T-helper 2 cell treated with Interferon-gamma antibody and Interleukin-4, amounts not matched to agents 100 ng/mL and 5 ng/mL, for 36 hours (primary cell): Measurements from ENCODE around the gene RHD. TPM values are rescaled to one million over a fixed set of nuclear protein-coding genes. Genes with fewer than 3 reads are reported as not detected.
"Not testable (repeated sequence)": the region's sequence is repeated elsewhere in the genome, so short reads cannot be mapped to it uniquely, and the experiment has no call there.

ENCODE experiments used
- intact Hi-C: fragments of 100-400 bp; cut with micrococcal nuclease; formaldehyde crosslinking; loops from one replicate; pipeline ENCODE4 v1.15.1; 2023
- total RNA-seq: library from RNA; stranded (reverse); gene quantifications from 2 replicates; pipeline ENCODE4 v1.2.3, GENCODE V29; 2022

Gene RHD
- total RNA-seq, 1 donor from 2014 or later = not detected

DNA sequence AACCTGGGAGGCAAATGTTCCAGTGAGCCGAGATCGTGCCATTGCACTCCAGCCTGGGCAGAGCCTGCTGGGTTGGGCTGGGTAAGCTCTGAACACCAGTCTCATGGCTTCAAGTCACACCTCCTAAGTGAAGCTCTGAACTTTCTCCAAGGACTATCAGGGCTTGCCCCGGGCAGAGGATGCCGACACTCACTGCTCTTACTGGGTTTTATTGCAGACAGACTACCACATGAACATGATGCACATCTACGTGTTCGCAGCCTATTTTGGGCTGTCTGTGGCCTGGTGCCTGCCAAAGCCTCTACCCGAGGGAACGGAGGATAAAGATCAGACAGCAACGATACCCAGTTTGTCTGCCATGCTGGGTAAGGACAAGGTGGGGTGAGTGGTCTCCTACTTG, 28.4 kb downstream of the RHD start:
- intact Hi-C loops = not testable (repeated sequence)

GRCh38 chr1:25302330-25302729, 30.0 kb downstream of the RHD start:
- intact Hi-C loops = not testable (repeated sequence)

DNA sequence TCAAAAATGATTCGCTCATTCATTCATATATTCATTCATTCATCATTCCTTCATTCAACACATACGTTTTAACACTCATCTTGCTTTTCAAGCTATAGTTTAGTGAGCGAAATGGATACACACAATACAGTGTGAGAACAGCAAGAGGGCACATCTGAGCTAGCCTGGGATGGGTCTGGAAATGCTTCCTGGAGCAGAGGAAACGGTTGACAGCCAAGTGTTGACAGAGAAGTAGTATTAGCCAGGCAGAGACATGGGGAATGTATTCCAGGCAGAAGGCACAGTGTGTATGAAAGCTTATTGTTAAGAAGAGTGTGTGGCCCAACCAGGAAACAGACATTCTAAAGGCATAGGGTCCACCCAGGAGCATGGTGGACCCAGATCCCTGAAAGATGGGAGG, 32.6 kb downstream of the RHD start:
- intact Hi-C loops = not testable (repeated sequence)

DNA sequence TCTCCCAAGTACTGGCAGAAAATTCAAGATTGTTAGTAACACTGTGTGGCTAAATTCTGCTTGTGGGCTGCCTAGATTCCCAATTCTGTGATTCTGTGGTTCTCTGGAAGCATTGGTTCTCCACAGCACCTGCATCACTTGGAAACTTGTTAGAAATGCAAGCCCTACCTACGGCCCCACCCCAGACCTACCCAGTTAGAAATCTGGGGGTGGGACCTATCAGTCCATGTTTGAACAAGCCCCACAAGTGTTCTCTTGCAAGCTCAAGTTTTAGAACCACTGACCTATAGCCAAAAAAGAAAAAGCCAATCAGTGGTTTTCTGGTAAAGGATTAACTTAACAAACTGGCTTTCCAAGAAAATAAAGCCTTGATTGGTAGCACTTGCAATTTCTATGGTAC, 35.9 kb downstream of the RHD start:
- intact Hi-C loops = not testable (repeated sequence)

GRCh38 chr1:25309085-25309484, 36.8 kb downstream of the RHD start:
- intact Hi-C loops = not testable (repeated sequence)

DNA sequence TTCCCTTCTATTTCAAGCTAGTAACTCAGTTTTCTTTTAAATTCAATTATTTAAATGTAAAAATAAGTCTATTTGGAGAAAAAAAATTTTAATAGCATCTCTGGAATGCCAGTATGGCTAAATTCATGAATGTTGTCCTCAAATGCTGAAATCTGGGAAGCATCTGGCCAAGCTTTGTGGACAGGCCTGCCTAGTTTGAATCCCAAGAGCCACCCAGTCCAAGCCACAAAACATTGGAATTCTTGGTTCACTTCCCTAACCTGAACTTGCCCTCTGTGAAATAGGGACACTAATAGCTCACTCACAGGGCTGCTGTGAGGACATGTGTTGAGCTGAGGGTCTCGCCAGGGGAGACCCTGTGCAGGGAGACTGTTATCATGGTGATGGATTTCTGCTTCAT, 37.2 kb downstream of the RHD start:
- intact Hi-C loops = not testable (repeated sequence)

- intact Hi-C loops = not testable (repeated sequence)
Observed at GRCh38 chr1:25312806-25313470, 40.6 kb downstream of the RHD start.

GRCh38 chr1:25320314-25320938, 48.1 kb downstream of the RHD start:
- intact Hi-C loops = not testable (repeated sequence)

DNA sequence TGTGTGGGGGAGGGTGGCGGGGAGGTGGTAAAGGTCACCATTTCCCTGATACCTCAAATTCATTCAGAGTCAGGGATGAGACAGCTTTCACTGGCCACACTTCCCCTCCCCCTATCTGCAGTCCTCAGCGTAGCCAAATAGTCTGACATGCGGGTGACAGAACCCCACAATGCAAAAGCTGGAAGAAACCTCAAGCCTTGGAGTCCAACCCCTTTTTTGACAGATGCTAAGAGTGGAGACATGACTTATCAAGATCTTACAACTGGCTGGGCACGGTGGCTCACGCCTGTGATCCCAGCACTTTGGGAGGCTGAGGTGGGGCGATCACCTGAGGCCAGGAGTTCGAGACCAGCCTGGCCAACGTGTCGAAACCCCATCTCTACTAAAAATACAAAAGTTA, 49.8 kb downstream of the RHD start:
- intact Hi-C loops = not testable (repeated sequence)

DNA sequence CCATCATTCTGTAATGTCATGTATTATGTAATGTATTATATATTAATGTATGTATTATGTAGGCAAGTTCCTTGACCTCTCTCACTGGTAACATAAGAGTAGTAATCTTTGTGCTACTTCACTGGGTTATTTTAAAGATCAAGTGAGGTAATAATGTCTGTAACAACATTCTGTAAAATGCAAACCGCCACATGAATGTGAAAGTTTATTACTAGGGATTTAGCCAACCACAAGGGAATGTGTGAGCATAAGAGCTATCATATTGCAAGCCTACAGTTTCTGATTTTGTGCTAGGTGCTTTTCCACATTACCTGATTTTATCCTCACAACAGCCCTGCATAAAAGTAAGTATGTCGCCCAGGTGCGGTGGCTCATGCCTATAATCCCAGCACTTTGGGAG, 52.1 kb downstream of the RHD start:
- intact Hi-C loops = not testable (repeated sequence)

- intact Hi-C loops = not testable (repeated sequence)
Observed at GRCh38 chr1:25327864-25328790, 55.8 kb downstream of the RHD start.

DNA sequence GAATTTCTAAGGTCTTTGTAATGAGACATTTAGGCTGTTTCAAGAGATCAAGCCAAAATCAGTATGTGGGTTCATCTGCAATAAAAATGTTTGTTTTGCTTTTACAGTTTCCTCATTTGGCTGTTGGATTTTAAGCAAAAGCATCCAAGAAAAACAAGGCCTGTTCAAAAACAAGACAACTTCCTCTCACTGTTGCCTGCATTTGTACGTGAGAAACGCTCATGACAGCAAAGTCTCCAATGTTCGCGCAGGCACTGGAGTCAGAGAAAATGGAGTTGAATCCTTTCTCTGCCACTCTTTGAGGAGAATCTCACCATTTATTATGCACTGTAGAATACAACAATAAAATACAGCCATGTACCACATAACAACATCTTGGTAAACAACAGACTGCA, 56.5 kb downstream of the RHD start:
- intact Hi-C loops = not testable (repeated sequence)

DNA sequence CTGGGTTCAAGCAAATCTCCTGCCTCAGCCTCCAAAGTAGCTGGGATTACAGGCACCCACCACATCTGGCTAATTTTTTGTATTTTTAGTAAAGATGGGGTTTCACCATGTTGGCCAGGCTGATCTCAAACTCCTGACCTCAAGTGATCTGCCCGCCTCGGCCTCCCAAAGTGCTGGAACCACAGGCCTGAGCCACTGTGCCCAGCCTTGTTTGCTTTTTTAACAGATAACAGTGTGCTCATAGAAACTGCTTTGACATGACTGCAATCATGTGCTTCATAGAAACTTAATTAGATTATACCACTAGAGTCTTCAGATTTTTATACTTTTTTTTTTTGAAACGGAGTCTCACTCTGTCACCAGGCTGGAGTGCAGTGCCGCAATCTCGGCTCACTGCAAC, 57.0 kb downstream of the RHD start:
- intact Hi-C loops = not testable (repeated sequence)

- intact Hi-C loops = loop anchor here (10.0 kb wide), 1 partner anchor 685 kb away; the partner anchor contains the start of gene SRRM1
Observed at GRCh38 chr1:25329950-25330349, 57.6 kb downstream of the RHD start.

GRCh38 chr1:25336922-25337354, 64.6 kb downstream of the RHD start:
- intact Hi-C loops = loop anchor here (5.0 to 10.0 kb wide), 2 partner anchors 90 to 692 kb away; partner anchors contain the start of genes RSRP1 and SRRM1

DNA sequence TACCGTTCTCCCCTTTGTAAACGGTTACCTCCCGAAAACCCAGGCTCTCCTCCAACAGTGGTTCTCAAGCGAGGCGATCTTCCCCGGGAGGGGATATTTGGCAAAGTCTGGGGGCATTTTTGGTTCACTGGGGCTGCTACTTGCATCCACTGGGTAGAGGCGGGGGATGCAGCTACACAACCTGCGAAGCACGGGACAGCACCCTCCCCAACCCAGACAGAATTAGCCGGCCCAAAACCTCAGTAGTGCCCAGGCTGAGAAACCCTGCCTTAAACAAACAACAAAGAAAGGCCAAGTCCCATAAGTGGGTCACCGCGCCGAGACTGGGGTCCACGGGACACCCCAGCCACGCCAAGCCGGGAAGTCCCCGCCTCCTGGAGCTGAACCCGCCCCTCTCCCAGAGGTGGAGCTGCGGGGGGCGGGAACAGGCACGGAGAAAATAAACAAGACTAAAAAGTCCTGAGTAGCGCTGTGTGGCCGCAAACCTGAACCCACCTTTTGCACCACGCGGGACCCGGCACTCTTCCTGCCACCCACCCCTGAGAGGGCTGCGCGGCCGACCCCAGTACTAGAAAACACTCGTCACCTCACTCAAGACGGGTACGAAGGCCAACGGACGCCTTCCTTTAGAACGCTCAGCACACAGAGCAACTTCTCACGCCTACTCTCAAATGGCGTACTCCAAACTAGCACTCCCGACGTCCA, 65.3 kb downstream of the RHD start:
- intact Hi-C loops = loop anchor here (2.0 to 10.0 kb wide), 3 partner anchors 90 to 693 kb away; partner anchors contain the start of genes MACO1, RSRP1 and SRRM1

- intact Hi-C loops = loop anchor here (2.0 to 10.0 kb wide), 3 partner anchors 91 to 694 kb away; partner anchors contain the start of genes MACO1, RSRP1 and SRRM1
Observed at GRCh38 chr1:25338188-25338981, 66.1 kb downstream of the RHD start, which contains the start of gene TMEM50A. TMEM50A (plus strand) TSS chr1:25338334; CDS start chr1:25340487, 2,153 bp downstream.

DNA sequence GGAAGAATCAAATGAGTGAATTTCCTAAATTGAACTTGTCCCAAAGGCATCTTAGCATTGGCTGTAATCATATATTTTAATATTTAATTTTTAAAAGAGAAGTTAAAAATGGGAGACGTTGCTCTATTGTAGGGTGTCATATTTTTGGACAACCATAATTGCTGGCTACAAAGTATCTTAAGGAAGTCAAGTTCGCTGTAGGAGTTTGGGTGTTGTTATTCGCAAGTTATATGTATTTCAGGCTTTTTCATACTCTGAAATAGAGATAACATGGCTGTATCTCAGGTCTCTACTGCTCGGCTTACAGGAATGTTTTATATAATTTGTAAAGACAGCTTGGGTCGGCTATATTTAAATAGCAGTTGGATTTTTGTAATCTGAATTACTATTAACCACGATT, 66.7 kb downstream of the RHD start:
- intact Hi-C loops = loop anchor here (2.0 to 10.0 kb wide), 3 partner anchors 92 to 694 kb away; partner anchors contain the start of genes MACO1, RSRP1 and SRRM1

- intact Hi-C loops = no loop called here
Observed at GRCh38 chr1:25341746-25342145, 69.4 kb downstream of the RHD start.

DNA sequence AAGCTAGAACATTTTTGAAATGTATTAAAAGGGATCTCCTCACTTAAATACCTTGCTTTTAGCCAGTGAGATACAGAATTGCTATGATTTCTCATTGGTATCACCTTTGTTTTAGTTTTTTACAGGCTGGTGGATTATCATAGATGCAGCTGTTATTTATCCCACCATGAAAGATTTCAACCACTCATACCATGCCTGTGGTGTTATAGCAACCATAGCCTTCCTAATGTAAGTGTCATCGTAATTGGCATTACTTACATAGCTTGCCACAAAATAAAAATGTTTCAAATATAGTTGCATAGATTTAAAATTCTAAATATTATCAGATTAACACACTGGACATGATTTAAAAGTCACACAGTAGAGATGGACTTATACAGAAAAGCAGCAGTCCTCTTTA, 70.5 kb downstream of the RHD start:
- intact Hi-C loops = no loop called here
